ENCODE data around the gene RERE. TPM values are rescaled to one million over a fixed set of nuclear protein-coding genes. Genes with fewer than 3 reads are reported as not detected.

RERE gene
- total and polyA plus RNA-seq, 2 donors (not counting 3 experiments of a cell fraction or from before 2014, with no cell fraction given), result 14.1 to 113 TPM

DNA sequence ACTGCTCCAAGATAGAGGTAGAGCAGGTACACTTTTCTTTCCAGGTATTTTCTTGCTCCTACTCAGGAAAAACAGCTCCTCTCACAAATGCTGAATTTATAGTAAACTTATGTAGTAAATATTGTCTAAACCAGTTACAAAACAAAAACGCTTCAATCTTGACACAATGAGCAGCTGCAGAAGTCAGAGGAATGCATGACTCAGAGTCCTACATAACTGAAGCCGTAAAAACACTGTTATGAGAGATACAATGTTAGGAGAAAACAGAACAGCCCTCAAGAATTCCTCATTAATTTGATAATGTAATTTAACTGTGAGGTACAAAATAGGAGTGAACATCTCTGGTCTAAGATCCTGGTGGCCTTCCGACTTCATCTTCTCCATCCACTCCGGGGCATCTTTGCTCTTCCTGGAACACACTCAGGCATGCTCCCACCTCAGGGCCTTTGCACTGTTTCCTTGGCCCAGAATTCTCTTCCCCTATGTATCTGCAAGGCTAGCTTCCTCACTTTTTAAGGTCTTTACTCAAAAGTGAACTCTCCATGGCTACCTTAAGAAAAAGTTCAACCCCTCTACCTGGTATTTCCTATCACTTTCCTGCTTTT, 361.0 kb downstream of the RERE start:
- Histone ChIP-seq H3K4me3 (replicated peaks in 1 of 3; ENCODE audit: insufficient read depth in 1 of 3, low read depth in 1 of 3, low read length in 3 of 3) (no peak overlapping the region), H3K4me2 (ENCODE audit: insufficient read depth, low read length) (peak overlapping the region; percentile 47), H3K27me3 (ENCODE audit: control insufficient read depth in 2 of 2, insufficient read depth in 2 of 2, low read length in 2 of 2) (no peaks in the 10 kb centered on the region), H3K36me3 (ENCODE audit: control insufficient read depth in 2 of 2, extremely low read depth in 1 of 2, insufficient read depth in 2 of 2, low read length in 2 of 2) (no peaks in the 10 kb centered on the region), H3K4me1 (ENCODE audit: control insufficient read depth, extremely low read depth, insufficient read depth, low read length) (peaks cover 31% of the 10 kb centered on the region), H3K9ac (replicated peaks; ENCODE audit: extremely low read depth, insufficient read depth, low read length) (peak overlapping the region; percentile 6), H3K27ac (ENCODE audit: insufficient read depth, low read depth, low read length) (peak overlapping the region; percentile 67), H3K9me1 (replicated peaks; ENCODE audit: control insufficient read depth, extremely low read depth, insufficient read depth, low read length) (no peaks in the 10 kb centered on the region), H3K9me3 (replicated peaks; ENCODE audit: control insufficient read depth, insufficient read depth, low read length) (no peaks in the 10 kb centered on the region), H3K79me2 (ENCODE audit: control insufficient read depth, insufficient read depth, low read length) (no peaks in the 10 kb centered on the region), H2AFZ (ENCODE audit: low read depth, low read length) (no peak overlapping the region), H4K20me1 (replicated peaks; ENCODE audit: control insufficient read depth, extremely low read depth, insufficient read depth, low read length) (no peaks in the 10 kb centered on the region)
- DNase-seq (ENCODE audit: low read depth, low spot score) (peak; percentile 78), FAIRE-seq (peak; percentile 89)
- TF ChIP-seq FOS (IDR thresholded peaks at IDR 0.05; ENCODE audit: borderline replicate concordance, insufficient read depth, low read length) (peak; percentile 81), POLR2A (IDR thresholded peaks at IDR 0.05; ENCODE audit: low read depth, low read length) (no peak), JUN (IDR thresholded peaks at IDR 0.05; ENCODE audit: borderline replicate concordance, insufficient read depth, insufficient read length, low read depth) (peak; percentile 80)
- no TSS peak for BruUV-seq (replicated peaks)
- intact Hi-C loops (cut with micrococcal nuclease) (loop anchor here (1.0 to 2.0 kb wide), 2 partner anchors 32 to 60 kb away; no protein-coding TSS in a partner anchor), dilution Hi-C loops (cut with MboI; ENCODE audit: extremely low pct_ligation_motif_present, low sequenced_read_pairs) (no loop called here)
- ChIA-PET CTCF (interaction anchor here (0.7 to 2.1 kb wide), 5 partner anchors 9 to 47 kb away, joined by 3 to 7 read pairs (median 4); no protein-coding TSS in a partner anchor), POLR2A (no interaction called here)

DNA sequence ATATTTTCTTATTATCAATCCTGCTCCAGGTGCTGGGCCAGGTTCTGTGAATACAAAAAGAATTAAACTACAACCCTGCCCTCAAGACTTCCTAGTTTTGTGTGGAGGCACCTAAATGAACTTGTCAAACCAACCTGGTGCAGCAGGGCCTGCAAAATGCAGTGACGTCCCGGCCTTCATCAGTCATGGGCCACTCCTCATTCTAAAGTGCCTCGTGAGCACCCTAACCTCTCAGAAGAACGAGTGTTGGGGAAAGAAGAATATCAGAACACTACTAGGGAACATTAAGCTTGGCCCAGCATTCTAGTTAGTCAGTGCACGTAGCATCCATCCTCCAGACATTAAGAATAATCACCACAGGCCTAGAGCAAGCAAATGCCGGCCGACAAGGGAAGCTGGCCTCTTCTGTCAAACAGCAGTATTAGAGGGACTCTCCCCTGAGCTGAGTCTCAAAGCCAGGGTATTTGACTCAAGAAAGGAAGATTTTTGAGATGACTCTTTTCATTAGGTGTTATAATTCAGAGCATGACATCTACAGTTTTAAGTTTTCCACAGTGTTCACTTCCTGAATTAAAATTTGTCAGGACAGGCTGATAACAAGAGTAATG, 361.6 kb downstream of the RERE start:
- H3K27me3 ChIP-seq (ENCODE audit: control insufficient read depth in 2 of 2, insufficient read depth in 2 of 2, low read length in 2 of 2), result no peaks in the 10 kb centered on the region
- no peak for TF ChIP-seq POLR2AphosphoS5 (IDR thresholded peaks at IDR 0.05; ENCODE audit: insufficient read depth, low read depth, low read length)
- no peak for TF ChIP-seq MAX (IDR thresholded peaks at IDR 0.05; ENCODE audit: insufficient read depth, insufficient read length)
- no peak for TF ChIP-seq POLR2A (IDR thresholded peaks at IDR 0.05; ENCODE audit: low read depth, low read length)
- no peak for TF ChIP-seq EZH2 (IDR thresholded peaks at IDR 0.05; ENCODE audit: borderline replicate concordance, low read depth, low read length, severe bottlenecking)
- TF ChIP-seq, protein P1, sequence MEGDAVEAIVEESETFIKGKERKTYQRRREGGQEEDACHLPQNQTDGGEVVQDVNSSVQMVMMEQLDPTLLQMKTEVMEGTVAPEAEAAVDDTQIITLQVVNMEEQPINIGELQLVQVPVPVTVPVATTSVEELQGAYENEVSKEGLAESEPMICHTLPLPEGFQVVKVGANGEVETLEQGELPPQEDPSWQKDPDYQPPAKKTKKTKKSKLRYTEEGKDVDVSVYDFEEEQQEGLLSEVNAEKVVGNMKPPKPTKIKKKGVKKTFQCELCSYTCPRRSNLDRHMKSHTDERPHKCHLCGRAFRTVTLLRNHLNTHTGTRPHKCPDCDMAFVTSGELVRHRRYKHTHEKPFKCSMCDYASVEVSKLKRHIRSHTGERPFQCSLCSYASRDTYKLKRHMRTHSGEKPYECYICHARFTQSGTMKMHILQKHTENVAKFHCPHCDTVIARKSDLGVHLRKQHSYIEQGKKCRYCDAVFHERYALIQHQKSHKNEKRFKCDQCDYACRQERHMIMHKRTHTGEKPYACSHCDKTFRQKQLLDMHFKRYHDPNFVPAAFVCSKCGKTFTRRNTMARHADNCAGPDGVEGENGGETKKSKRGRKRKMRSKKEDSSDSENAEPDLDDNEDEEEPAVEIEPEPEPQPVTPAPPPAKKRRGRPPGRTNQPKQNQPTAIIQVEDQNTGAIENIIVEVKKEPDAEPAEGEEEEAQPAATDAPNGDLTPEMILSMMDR (IDR thresholded peaks at IDR 0.05; ENCODE audit: extremely low read depth in 1 of 2, insufficient read depth in 1 of 2, low read depth in 1 of 2, low read length in 2 of 2), result no peak
- TF ChIP-seq JUN (IDR thresholded peaks at IDR 0.05; ENCODE audit: borderline replicate concordance, insufficient read depth, insufficient read length, low read depth), result no peak
- no peak for TF ChIP-seq GATA2 (IDR thresholded peaks at IDR 0.05; ENCODE audit: insufficient read depth, insufficient read length, low read depth, low read length)
- TF ChIP-seq FOS (IDR thresholded peaks at IDR 0.05; ENCODE audit: borderline replicate concordance, insufficient read depth, low read length), result no peak
- no peak for TF ChIP-seq MYC (IDR thresholded peaks at IDR 0.05; ENCODE audit: low read depth, low read length)
- no peaks in the 10 kb centered on the region for H3K79me2 ChIP-seq (ENCODE audit: control insufficient read depth, insufficient read depth, low read length)
- ChIA-PET POLR2A (no interaction called here), CTCF (interaction anchor here (0.7 to 2.1 kb wide), 5 partner anchors 10 to 47 kb away, joined by 3 to 7 read pairs (median 4); no protein-coding TSS in a partner anchor)
- no peak for FAIRE-seq
- H3K4me1 ChIP-seq (ENCODE audit: control insufficient read depth, extremely low read depth, insufficient read depth, low read length), result peaks cover 29% of the 10 kb centered on the region
- no peaks in the 10 kb centered on the region for H3K9me3 ChIP-seq (replicated peaks; ENCODE audit: control insufficient read depth, insufficient read depth, low read length)
- H3K27ac ChIP-seq (ENCODE audit: insufficient read depth, low read depth, low read length), result peak overlapping the region; percentile 67
- H3K4me3 ChIP-seq (replicated peaks in 1 of 3; ENCODE audit: insufficient read depth in 1 of 3, low read depth in 1 of 3, low read length in 3 of 3), result no peak overlapping the region
- H3K9ac ChIP-seq (replicated peaks; ENCODE audit: extremely low read depth, insufficient read depth, low read length), result peak overlapping the region; percentile 6
- no peaks in the 10 kb centered on the region for H3K9me1 ChIP-seq (replicated peaks; ENCODE audit: control insufficient read depth, extremely low read depth, insufficient read depth, low read length)
- BruUV-seq (replicated peaks), result no TSS peak
- no peak overlapping the region for H2AFZ ChIP-seq (ENCODE audit: low read depth, low read length)
- dilution Hi-C loops (cut with MboI; ENCODE audit: extremely low pct_ligation_motif_present, low sequenced_read_pairs), result no loop called here
- intact Hi-C loops (cut with micrococcal nuclease), result loop anchor here (1.0 to 2.0 kb wide), 2 partner anchors 32 to 59 kb away; no protein-coding TSS in a partner anchor
- H3K4me2 ChIP-seq (ENCODE audit: insufficient read depth, low read length), result no peak overlapping the region
- H4K20me1 ChIP-seq (replicated peaks; ENCODE audit: control insufficient read depth, extremely low read depth, insufficient read depth, low read length), result no peaks in the 10 kb centered on the region
- no peaks in the 10 kb centered on the region for H3K36me3 ChIP-seq (ENCODE audit: control insufficient read depth in 2 of 2, extremely low read depth in 1 of 2, insufficient read depth in 2 of 2, low read length in 2 of 2)
- no peak for DNase-seq (ENCODE audit: low read depth, low spot score)
